GM23248 (cell line): ENCODE measurements around the gene ZNF669.

Experiments
- EZH2 ChIP-seq: fragments of 200-600 bp; sonication (generic); IDR thresholded peaks from 2 replicates; pipeline ENCODE4 v1.6.1; 2018; ENCODE audit warnings: antibody characterized with exemption, mild to moderate bottlenecking; ENCODE audit not compliant: insufficient read depth, poor library complexity, severe bottlenecking
- EZH2phosphoT487 ChIP-seq: fragments of 200-600 bp; sonication (generic); IDR thresholded peaks from 2 replicates; pipeline ENCODE4 v1.6.1; 2018; ENCODE audit warnings: antibody characterized with exemption, moderate library complexity, mild to moderate bottlenecking, low read depth; ENCODE audit not compliant: insufficient read depth

- TF ChIP-seq EZH2 (no peak), EZH2phosphoT487 (no peak)
Measured at GRCh38 chr1:247147781-247148180, 43.6 kb upstream of the ZNF669 start.
